GM21390 (cell line): ENCODE results near the gene KRTAP10-3.

Experiments used
- ATAC-seq: cut with Tn5 transposase; IDR thresholded peaks from one replicate; pipeline ENCODE4 v1.9.1; 2021; ENCODE audit not compliant: unreplicated experiment

The KRTAP10-3 gene

DNA sequence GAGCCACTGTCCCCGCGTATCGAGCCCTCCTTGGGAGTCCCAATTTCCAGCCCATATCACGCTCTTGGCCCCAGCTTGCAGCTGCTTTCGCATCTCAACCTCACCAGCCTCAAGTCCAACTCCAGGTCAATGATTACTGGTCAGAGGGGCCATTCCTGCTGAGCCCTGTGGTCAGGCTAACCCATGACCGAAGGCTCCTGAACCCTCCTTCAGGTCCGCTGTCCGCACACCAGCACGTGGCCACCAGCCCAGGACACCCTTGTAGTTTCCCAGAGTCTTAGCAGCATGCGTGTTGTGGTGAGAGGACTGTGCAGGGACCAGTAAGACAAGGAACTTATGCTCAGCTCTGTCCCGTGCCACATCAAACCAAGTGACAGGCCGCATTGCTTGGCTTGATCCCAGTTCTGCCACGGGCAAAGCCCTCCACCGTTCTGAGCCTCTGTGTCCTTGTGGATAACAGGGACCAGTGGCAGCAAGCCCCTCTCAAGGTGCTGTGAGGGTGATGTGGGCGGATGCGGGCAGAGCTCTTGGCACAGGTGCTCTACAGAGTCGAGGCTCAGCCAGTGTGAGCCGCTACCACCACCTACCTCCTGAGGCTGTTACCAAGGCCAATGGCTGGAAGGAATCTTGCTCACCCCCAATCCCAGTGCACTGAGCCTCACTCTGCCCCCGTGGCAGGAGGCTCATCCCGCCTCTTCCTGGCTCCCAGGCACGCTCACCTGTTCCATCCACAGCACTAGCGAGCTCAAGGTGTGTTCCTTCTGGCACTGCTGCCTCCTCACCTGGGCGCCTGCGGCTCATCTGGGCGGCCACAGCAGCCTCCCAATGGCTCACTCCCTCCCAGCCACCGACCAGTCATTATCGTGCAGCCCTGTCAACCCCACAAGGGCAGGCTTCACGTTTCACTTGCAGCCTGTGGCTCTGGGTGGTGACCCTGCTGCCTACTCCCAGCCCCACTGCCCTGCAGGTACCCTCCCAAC lies 39.0 kb downstream of the KRTAP10-3 start:
- no peak for ATAC-seq

DNA sequence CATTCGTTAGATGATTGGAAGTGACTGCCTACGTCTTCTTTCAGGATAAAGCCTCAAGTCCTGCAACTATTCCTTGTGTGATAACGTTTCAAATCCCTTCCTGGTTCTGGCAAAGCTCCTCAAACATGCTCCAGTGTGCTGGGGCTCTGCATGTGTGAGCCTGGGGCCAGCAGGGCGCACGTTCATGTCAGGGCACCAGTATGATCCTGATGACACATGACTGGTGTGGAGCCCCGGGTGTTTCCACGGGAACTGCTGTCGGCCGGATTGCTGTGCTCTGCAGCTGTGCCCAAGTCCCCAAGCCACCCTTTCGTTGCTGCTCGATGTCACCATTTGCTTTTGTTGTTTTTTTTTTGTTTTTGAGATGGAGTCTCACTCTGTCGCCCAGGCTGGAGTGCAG lies 39.9 kb downstream of the KRTAP10-3 start:
- no peak for ATAC-seq

DNA sequence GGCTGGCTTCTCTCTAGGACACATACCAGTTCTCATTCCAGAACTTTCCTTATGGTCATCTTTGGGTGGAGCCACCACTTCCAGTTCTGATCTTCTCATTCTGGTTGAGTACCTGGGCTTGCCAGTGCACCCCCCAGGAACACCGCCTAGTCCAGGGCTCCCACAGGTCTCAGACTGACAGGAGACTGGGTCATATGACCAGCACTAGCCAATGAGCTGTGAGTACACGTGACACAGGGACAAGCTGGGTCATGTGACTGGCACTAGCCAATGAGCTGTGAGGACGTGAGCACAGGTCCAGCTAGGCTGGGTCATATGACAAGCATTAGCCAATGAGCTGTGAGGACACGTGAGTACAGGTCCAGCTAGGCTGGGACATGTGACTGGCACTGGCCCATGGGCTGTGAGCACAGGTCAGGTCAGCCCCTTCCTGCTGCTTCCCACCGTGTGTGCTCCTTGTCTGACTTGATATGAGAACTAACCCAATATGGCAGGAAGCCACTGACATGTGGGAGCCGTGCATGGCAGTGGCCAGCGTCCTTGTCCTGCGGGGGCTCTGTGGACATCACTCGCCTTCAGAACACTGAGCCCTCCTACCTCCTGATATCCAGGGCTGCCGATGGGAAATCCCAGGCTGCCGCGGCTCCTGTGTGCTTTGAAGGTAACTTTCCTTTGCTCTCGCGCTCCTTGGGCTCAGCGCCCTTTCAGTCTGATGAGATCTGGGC lies 41.3 kb downstream of the KRTAP10-3 start:
- ATAC-seq = no peak

GRCh38 chr21:44516828-44517174 lies 41.8 kb downstream of the KRTAP10-3 start:
- ATAC-seq = no peak

- ATAC-seq = no peak
These were observed 42.3 kb downstream of the KRTAP10-3 start for GRCh38 chr21:44516342-44516741.

DNA sequence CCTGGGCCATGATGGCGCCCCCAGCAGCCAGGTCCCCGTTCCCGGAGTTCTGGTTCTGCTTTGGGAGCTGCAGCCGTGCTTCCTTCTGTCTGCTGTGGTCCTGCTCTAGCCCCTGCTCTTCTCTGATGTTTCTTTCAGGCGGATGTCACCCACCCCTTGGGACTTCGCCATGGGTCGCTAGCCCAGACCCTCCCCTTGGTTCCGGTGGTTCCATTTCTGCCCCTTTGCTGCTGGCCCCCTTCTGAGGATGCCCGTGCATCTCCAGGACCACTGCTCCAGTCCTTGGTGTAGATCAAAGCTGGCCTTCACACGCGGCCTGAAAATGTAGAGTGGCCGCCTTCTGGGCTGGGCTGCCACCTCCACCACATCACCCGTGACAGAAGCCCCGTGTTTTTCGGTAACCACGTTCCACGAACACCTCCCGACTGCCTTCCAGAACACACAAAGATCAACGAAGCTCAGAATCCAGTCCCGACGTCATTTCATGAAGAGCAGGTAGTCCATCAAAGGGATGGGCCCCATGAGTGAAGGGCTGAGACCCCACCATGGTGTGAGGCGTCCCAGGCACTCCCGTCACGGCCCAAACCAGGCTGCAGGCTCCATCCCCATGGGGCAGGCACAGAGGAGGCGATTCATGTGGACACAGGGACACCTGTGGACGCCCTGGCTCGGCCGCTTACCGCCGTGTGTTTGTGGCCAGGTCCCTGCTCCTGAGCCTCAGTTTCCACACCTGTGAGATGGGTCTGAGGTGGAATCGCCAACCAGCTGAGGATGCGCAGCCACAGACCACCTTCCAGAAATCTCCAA lies 43.0 kb downstream of the KRTAP10-3 start:
- ATAC-seq = no peak

GRCh38 chr21:44514746-44515358 lies 43.7 kb downstream of the KRTAP10-3 start:
- ATAC-seq = no peak

- no peak for ATAC-seq
These were observed 44.4 kb downstream of the KRTAP10-3 start for GRCh38 chr21:44514218-44514520.

- no peak for ATAC-seq
These were observed 45.0 kb downstream of the KRTAP10-3 start for GRCh38 chr21:44513389-44514217.

GRCh38 chr21:44512496-44513388 lies 45.9 kb downstream of the KRTAP10-3 start:
- no peak for ATAC-seq

DNA sequence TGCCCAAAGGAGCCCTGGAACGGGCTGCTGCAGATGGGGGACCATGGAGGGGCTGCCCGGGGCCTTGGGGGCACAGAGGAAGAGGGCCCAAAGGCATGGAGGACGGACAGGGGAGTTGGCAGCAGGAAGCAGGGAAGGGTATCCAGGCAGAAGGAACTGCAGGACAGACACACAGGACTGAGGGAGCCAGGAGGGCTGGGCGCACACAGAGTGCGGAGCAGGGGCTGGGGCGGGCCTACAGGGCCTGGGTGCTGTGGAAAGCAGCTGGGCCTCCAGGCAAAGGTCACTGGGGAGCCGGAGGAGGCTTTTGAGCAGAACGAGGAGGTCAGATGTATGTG lies 46.7 kb downstream of the KRTAP10-3 start:
- no peak for ATAC-seq

GRCh38 chr21:44511219-44511937 lies 47.2 kb downstream of the KRTAP10-3 start:
- ATAC-seq = no peak

DNA sequence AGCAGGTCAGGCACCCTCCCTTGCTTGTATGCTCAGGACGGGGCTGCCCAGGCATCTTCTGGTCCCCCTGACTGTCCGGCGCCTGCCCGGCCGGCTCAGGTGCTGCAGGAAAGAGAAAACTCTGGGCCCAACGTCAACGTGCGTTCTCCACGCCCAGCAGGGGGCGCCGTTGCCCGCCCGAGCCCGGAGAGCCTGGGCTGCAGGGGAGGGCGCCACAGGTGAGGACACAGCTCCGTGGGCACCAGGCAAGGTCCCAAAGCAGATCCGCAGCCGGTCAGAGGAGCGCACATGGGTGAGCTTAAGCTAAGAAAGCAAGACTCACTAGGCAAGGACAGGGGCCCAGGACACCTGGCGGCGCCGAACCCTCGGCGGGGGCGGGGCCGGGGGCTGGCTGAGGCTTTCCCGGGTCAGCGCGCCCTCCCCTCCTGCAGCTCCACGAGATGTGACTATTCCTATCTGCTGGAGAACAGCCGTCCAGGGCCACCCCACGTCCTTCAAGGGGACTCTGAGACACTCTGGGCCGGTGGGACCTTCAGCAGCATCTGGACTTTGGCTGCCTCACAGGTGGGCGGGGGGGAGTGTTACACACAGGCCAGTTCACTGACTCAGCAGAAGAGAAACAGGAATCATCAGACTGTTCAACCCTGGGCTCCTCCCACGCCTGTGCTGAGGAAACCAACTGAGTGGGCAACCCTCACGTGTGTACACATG lies 47.9 kb downstream of the KRTAP10-3 start:
- ATAC-seq = no peak

DNA sequence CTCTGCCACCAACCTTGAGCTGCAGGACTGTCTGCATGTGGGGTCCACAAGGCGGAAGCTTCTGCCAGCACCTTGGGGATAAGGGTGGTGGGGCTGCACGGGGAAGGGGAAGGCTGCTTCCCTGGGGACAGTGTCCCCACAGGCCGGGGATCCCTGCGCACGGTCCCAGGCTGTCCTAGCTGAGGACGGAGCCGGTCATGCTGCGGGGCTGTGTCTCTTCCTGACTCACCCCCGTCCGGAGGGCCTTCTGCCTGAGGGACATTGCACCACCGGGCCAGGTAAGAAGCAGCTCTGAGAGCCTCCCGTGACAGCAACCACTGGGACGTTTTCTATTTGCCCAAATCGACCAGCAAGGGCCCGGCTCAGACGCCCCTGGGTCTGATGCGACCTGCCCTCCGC lies 48.5 kb downstream of the KRTAP10-3 start:
- no peak for ATAC-seq

DNA sequence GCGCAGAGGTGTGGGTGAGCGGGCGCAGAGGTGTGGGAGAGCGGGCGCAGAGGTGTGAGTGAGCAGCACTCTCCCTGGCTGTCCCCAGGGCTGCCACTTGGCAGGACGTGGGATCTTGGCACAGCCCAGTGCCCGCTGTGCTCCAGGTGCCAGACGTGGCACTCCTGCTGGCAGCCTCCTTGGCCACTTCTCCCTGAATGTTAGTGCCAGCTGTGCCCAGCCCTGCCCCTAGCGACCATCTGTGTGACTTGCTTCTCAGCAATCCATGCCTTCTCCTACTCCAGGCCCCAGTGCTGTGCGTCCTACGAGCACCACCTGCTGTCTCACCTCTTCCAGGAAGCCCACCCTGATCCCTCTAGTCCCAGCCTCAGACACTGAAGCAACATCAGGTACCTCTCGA lies 49.1 kb downstream of the KRTAP10-3 start:
- no peak for ATAC-seq

DNA sequence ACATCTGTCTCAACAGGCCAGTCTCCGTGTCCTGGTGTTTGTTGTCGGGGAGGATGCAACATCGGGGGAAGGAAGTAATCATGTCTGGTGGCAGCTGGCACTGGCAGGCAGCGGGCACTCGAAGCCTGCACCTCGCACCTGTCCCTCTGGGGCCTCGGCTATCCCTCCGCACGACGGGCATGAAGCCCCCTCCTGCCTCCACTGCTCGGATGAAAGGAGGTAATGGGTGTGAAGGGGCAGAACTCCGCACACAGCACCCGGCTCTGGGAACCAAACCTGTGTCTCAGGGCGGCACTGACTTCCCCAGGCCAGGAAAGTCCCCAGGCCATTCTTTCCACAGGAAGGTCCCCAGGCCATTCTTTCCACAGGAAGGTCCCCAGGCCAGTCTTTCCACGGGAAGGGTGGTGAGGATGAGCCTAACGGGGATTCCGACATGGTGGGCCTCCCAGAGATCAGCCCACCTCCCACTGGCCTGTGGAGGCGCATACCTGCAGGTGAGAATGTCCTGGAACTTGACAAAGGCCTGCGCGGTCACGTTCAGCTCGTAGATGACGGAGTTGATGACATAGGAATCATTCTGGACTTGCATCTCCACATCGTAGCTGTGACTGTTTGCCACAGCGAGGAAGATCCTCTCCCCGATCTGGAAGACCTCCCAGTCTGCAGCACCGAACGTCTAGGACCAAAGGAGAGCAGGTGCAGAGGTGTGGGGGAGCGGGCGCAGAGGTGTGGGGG lies 49.7 kb downstream of the KRTAP10-3 start:
- no peak for ATAC-seq

GRCh38 chr21:44508426-44508710 lies 50.2 kb downstream of the KRTAP10-3 start:
- ATAC-seq = no peak
